Measurements from ENCODE around the gene SERPINB3. TPM values are rescaled to one million over a fixed set of nuclear protein-coding genes. Genes with fewer than 3 reads are reported as not detected.
A peak's percentile ranks its signal among the peaks of the same experiment; 100 is the strongest.
"Not testable (repeated sequence)": the region's sequence is repeated elsewhere in the genome, so short reads cannot be mapped to it uniquely, and the experiment has no call there.

Gene SERPINB3
- not detected for polyA plus RNA-seq

DNA sequence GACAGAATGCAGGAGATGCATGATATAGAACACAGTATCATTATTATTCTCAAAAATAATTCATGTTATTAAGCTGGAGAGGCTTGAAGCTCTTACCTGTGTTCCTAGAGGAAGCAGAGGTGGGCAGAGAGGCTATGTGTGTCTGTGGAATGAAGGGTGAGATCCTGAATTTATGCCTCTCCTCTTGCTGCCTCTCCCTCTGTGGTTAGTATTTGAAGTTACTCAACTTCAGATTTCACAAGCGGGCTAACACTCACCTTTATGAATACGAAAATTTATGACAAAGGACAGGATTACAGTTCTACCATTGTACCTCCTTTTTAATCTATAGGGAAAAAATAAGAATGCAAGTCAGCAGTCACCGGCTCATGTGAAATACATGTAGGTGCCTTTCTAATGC lies at the start of gene SERPINB3:
Gene SERPINB3 (minus strand): TSS at position 144 of the 400 bp plus-strand sequence. CDS start 677 bp downstream, outside the sequence.
- not testable (repeated sequence) for H3K36me3 Mint-ChIP-seq, H3K27ac Mint-ChIP-seq, H3K4me1 Mint-ChIP-seq, H3K4me3 Mint-ChIP-seq, H3K27me3 Mint-ChIP-seq
- peaks cover 2 to 11% (median 5%) of the 10 kb centered on the region in 3 donors for H3K9me3 Mint-ChIP-seq

GRCh38 chr18:63708650-63709049 lies 47.0 kb upstream of the SERPINB3 start:
- H3K4me1 Mint-ChIP-seq: no peaks in the 10 kb centered on the region
- no peaks in the 10 kb centered on the region for H3K36me3 Mint-ChIP-seq
- H3K4me3 Mint-ChIP-seq: no peak overlapping the region
- H3K27me3 Mint-ChIP-seq: peaks cover 1% of the 10 kb centered on the region
- no peak overlapping the region for H3K27ac Mint-ChIP-seq
- peaks cover 0 to 6% (median 0%) of the 10 kb centered on the region in 3 donors for H3K9me3 Mint-ChIP-seq

GRCh38 chr18:63707816-63708215 lies 46.1 kb upstream of the SERPINB3 start:
- peaks cover 1% of the 10 kb centered on the region for H3K27me3 Mint-ChIP-seq
- H3K27ac Mint-ChIP-seq: no peak overlapping the region
- no peaks in the 10 kb centered on the region for H3K9me3 Mint-ChIP-seq
- H3K4me1 Mint-ChIP-seq: no peaks in the 10 kb centered on the region
- H3K4me3 Mint-ChIP-seq: no peak overlapping the region
- H3K36me3 Mint-ChIP-seq: no peaks in the 10 kb centered on the region

DNA sequence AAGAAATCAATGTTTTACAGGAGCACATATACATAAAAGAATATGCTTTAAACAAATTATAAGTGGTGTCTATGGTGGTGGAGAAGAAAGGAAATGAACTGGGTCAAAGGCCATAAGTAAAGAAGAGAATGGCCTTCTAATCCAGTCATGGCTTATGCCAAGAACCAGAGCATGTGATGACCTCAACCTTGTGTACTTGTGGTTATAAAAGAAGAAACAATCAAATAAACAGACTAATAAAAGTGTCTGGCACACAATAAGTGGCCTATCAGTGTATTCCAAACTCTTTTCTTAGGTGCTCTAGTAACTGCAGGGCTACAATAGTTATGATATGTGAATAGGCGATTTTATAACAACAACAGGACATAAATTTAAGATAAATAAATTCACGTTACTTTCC lies 43.7 kb upstream of the SERPINB3 start:
- Mint-ChIP-seq H3K27me3 (peaks cover 1% of the 10 kb centered on the region), H3K4me3 (no peak overlapping the region), H3K4me1 (peaks cover 0 to 1% (median 0%) of the 10 kb centered on the region in 3 donors), H3K36me3 (no peaks in the 10 kb centered on the region), H3K9me3 (no peaks in the 10 kb centered on the region), H3K27ac (no peak overlapping the region)

GRCh38 chr18:63702660-63703059 lies 41.0 kb upstream of the SERPINB3 start, which contains the start of gene SERPINB11:
TSS of gene SERPINB11 (plus strand) at chr18:63702960. CDS start at chr18:63710194, 7,234 bp downstream.
- Mint-ChIP-seq H3K9me3 (no peaks in the 10 kb centered on the region), H3K27me3 (peaks cover 1% of the 10 kb centered on the region), H3K4me1 (peaks cover 0 to 1% (median 0%) of the 10 kb centered on the region in 3 donors), H3K36me3 (peaks cover 1% of the 10 kb centered on the region), H3K4me3 (no peak within 1 kb of the TSS), H3K27ac (no peak within 1 kb of the TSS)

- Mint-ChIP-seq H3K9me3 (no peaks in the 10 kb centered on the region), H3K27ac (no peak overlapping the region), H3K27me3 (peaks cover 1% of the 10 kb centered on the region), H3K36me3 (peaks cover 1% of the 10 kb centered on the region), H3K4me3 (no peak overlapping the region), H3K4me1 (peaks cover 0 to 1% (median 0%) of the 10 kb centered on the region in 3 donors)
These were observed 40.3 kb upstream of the SERPINB3 start for GRCh38 chr18:63701952-63702351.

DNA sequence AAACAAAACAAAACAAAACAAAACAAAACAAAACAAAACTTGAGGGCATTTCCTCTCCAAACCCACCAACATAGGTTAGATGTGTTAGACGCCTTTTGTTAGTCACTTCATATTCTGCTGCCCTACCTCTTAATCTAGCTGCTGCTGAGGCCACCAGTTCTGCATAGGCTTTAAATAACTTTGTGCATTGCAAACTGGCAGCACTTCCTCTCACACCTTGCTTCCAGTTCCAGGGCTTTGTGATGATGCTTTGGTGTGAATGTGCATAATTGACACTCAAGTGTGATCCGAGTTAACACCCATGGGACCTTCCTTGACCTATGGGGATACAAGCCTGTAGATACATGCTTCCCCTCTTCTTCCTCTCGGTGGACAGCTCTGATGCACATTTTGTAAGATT lies 38.8 kb upstream of the SERPINB3 start:
- Mint-ChIP-seq H3K4me1 (peaks cover 0 to 1% (median 0%) of the 10 kb centered on the region in 3 donors), H3K27me3 (peaks cover 1% of the 10 kb centered on the region), H3K27ac (no peak overlapping the region), H3K36me3 (peaks cover 1% of the 10 kb centered on the region), H3K4me3 (no peak overlapping the region), H3K9me3 (no peaks in the 10 kb centered on the region)

- H3K4me1 Mint-ChIP-seq: peaks cover 0 to 1% (median 0%) of the 10 kb centered on the region in 3 donors
- no peak overlapping the region for H3K27ac Mint-ChIP-seq
- H3K36me3 Mint-ChIP-seq: peaks cover 1% of the 10 kb centered on the region
- no peak overlapping the region for H3K4me3 Mint-ChIP-seq
- no peaks in the 10 kb centered on the region for H3K27me3 Mint-ChIP-seq
- H3K9me3 Mint-ChIP-seq: peaks cover 2 to 7% (median 2%) of the 10 kb centered on the region in 3 donors
These were observed 35.5 kb upstream of the SERPINB3 start for GRCh38 chr18:63697097-63697660.

DNA sequence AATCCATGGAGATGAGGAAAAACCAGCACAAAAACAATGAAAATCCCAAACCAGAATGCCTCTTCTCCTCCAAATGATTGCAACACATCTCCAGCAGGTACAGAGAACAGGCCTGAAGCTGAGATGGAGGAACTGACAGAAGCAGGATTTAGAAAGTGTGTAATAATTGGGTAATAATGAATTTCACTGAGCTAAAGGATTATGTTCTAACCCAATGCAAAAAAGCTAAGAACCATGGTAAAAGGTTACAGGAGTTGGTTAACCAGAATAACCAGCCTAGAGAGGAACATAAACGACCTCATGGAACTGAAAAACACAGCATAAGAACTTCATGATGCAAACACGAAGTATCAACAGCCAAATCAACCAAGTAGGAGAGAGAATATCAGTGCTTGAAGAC lies 27.4 kb upstream of the SERPINB3 start:
- H3K36me3 Mint-ChIP-seq: no peaks in the 10 kb centered on the region
- H3K4me3 Mint-ChIP-seq: no peak overlapping the region
- no peak overlapping the region for H3K27ac Mint-ChIP-seq
- peaks cover 6 to 11% (median 10%) of the 10 kb centered on the region in 3 donors for H3K9me3 Mint-ChIP-seq
- no peaks in the 10 kb centered on the region for H3K4me1 Mint-ChIP-seq
- no peaks in the 10 kb centered on the region for H3K27me3 Mint-ChIP-seq

GRCh38 chr18:63686871-63687270 lies 25.2 kb upstream of the SERPINB3 start:
- Mint-ChIP-seq H3K27ac (no peak overlapping the region), H3K9me3 (peaks cover 5 to 9% (median 6%) of the 10 kb centered on the region in 3 donors), H3K27me3 (no peaks in the 10 kb centered on the region), H3K4me3 (no peak overlapping the region), H3K4me1 (no peaks in the 10 kb centered on the region), H3K36me3 (no peaks in the 10 kb centered on the region)

DNA sequence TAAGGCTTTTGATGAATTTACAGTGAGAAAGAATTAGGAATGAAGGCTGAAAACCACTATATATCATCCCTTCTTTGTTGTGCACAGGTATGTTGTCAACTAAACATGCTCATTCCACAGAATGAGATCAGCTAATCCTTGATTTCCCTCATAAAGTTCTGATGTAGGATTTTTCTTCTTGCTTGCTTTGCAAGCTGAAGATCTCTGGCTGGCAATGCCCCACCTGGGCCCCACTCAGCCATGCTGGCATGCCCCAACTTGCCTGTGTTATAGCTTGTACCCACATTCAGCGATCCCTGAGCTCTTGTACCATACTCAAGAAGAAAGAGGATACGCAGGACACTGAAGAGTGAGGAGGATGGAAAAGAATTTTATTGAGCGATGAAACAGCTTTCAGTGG lies 23.0 kb upstream of the SERPINB3 start:
- H3K4me1 Mint-ChIP-seq: no peaks in the 10 kb centered on the region
- peak overlapping the region in 1 of 4 donors; percentile 74 for H3K4me3 Mint-ChIP-seq
- peaks cover 2% of the 10 kb centered on the region for H3K27me3 Mint-ChIP-seq
- H3K27ac Mint-ChIP-seq: no peak overlapping the region
- no peaks in the 10 kb centered on the region for H3K36me3 Mint-ChIP-seq
- peaks cover 2 to 5% (median 3%) of the 10 kb centered on the region in 3 donors for H3K9me3 Mint-ChIP-seq

- Mint-ChIP-seq H3K36me3 (no peaks in the 10 kb centered on the region), H3K4me3 (no peak overlapping the region), H3K27me3 (peaks cover 2% of the 10 kb centered on the region), H3K4me1 (no peaks in the 10 kb centered on the region), H3K27ac (no peak overlapping the region), H3K9me3 (peaks cover 0 to 5% (median 3%) of the 10 kb centered on the region in 3 donors)
These were observed 22.2 kb upstream of the SERPINB3 start for GRCh38 chr18:63683890-63684289.

DNA sequence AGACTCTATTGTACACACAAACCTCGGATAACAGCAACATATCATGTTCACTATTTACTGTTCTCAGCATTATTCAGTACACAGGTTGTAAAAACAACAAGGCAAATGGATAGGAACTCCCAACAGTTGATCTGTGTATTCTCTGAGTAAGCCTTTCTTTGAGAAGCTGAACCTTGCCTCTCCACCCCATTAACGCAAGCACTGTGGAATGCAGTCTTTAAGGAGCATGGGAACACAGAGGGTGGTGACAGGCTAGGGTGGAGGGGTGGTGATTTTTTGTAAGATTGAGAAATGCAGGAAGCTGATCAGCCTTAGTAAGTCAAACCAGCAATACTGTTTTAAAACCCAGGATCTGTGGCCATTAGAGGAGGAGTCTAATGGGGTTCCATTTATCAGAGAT lies 21.5 kb upstream of the SERPINB3 start:
- Mint-ChIP-seq H3K36me3 (no peaks in the 10 kb centered on the region), H3K9me3 (peaks cover 0 to 5% (median 3%) of the 10 kb centered on the region in 3 donors), H3K4me1 (no peaks in the 10 kb centered on the region), H3K27ac (no peak overlapping the region), H3K4me3 (no peak overlapping the region), H3K27me3 (peaks cover 2% of the 10 kb centered on the region)

GRCh38 chr18:63681449-63682340 lies 20.0 kb upstream of the SERPINB3 start:
- H3K4me3 Mint-ChIP-seq: no peak overlapping the region
- peaks cover 2% of the 10 kb centered on the region for H3K27me3 Mint-ChIP-seq
- H3K4me1 Mint-ChIP-seq: no peaks in the 10 kb centered on the region
- H3K9me3 Mint-ChIP-seq: peaks cover 0 to 5% (median 3%) of the 10 kb centered on the region in 3 donors
- no peak overlapping the region for H3K27ac Mint-ChIP-seq
- H3K36me3 Mint-ChIP-seq: peaks cover 2% of the 10 kb centered on the region

DNA sequence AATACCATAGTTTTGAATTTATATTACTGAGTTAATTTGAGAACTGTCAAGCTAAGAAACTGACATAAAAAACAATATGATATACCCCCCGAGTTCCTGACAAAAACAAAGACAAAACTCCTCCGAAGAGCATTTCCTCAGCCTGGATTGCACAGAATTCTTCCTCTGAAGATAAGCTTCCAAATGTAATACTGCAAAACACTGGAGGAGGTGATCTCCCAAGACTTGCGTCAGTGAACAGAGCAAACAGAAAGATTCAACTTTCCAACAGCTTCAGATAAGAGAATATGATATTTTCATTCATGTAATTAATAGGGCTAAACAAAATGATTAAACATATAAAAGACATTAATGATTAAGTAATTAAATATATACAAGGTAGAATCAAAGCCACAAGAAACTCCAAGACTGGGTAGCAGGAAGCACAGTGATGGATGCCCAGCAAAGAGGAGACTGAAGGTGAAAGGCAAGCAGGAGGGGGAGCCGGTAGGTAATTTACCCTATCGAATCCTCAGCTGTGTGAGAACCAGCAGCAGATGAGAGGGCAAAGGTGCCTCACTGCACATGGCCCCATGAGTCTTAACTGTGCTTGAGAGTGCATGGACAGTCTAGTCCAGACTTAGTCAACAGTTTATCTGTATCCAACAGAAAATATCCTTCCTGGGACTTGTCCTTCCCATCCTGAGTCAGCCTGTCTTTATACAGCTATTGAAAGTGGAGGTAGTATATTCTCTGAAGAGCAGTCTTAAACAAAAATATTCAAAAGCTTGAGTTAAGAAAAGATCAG lies 18.3 kb upstream of the SERPINB3 start:
- no peaks in the 10 kb centered on the region for H3K4me1 Mint-ChIP-seq
- no peak overlapping the region for H3K4me3 Mint-ChIP-seq
- no peak overlapping the region for H3K27ac Mint-ChIP-seq
- H3K27me3 Mint-ChIP-seq: peaks cover 2% of the 10 kb centered on the region
- H3K9me3 Mint-ChIP-seq: peaks cover 0 to 3% (median 3%) of the 10 kb centered on the region in 3 donors
- H3K36me3 Mint-ChIP-seq: peaks cover 2% of the 10 kb centered on the region
